ENCODE measurements around the gene MFSD12. TPM values are rescaled to one million over a fixed set of nuclear protein-coding genes. Genes with fewer than 3 reads are reported as not detected.
A peak's percentile ranks its signal among the peaks of the same experiment; 100 is the strongest.

The MFSD12 gene
- 124 and 132 TPM in 2 replicates for total RNA-seq (2014; rRNA removed; shearing (Covaris generic))

DNA sequence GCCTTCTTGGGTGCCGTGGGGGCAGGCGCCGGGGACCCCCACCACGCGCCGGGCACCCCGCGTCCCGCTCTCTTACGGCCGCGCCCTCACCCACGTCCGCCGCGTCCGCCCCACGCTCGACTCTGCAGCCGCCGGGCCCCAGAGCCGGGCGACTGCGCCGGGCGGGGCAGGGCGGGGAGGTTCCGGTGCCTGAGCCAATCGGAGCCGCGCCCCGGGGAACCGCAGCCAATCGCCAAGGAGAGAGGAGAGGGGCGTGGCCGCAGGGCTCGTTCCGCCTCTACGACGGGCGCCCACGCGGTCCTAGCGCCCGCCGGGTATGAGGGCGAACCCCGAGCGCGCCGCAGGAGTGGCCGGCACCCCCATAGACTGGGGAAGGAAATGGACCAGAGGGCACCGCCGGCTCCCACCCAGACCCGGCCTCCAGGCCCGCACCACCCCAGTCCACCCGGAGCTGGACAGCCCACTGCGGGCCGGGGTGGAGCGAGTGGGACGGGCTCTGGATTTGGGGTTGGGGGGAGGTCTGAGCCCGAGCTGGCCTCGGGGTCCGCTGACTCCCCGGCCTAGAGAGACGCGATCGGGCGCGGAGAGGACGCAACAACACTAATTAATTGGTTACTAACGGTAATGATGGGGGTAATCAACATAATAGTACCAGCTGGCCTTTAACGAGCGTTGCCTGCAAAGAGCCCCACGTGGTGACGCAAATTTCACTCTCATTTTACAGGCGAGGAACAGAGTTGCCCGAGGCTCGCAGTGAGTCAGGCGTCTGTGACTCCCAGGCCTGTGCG lies at the start of gene MFSD12:
Gene MFSD12, minus strand, starts transcription at position 126 of the 788 bp plus-strand sequence. CDS start 183 bp downstream, outside the sequence.
- no peaks in the 10 kb centered on the region for H3K27me3 ChIP-seq (replicated peaks)
- peaks cover 4% of the 10 kb centered on the region for H3K9me3 ChIP-seq (replicated peaks)
- H3K36me3 ChIP-seq = peaks cover 35% of the 10 kb centered on the region
- peaks cover 56% of the 10 kb centered on the region for H3K4me1 ChIP-seq (replicated peaks)
- DNase-seq (ENCODE audit: low read depth in 1 of 2, low spot score in 2 of 2) = peak; percentile 95
- peak within 1 kb of the TSS; percentile 98 for H3K4me3 ChIP-seq
- H3K27ac ChIP-seq = peak within 1 kb of the TSS; percentile 61

GRCh38 chr19:3606690-3607289 lies 49.4 kb upstream of the MFSD12 start, which contains the start of gene TBXA2R:
TBXA2R (minus strand) TSS chr19:3606875; CDS start chr19:3600634, 6,241 bp downstream.
- no peaks in the 10 kb centered on the region for H3K9me3 ChIP-seq (replicated peaks)
- H3K4me1 ChIP-seq (replicated peaks) = peaks cover 27% of the 10 kb centered on the region
- H3K27me3 ChIP-seq (replicated peaks) = no peaks in the 10 kb centered on the region
- H3K27ac ChIP-seq = no peak within 1 kb of the TSS
- no peak for DNase-seq (ENCODE audit: low read depth in 1 of 2, low spot score in 2 of 2)
- peak within 1 kb of the TSS; percentile 16 for H3K4me3 ChIP-seq
- H3K36me3 ChIP-seq = peaks cover 22% of the 10 kb centered on the region

GRCh38 chr19:3606174-3606689 lies 48.8 kb upstream of the MFSD12 start:
- Histone ChIP-seq H3K4me1 (replicated peaks) (peaks cover 25% of the 10 kb centered on the region), H3K27me3 (replicated peaks) (no peaks in the 10 kb centered on the region), H3K4me3 (peak overlapping the region; percentile 16), H3K36me3 (peaks cover 16% of the 10 kb centered on the region), H3K27ac (no peak overlapping the region), H3K9me3 (replicated peaks) (no peaks in the 10 kb centered on the region)
- DNase-seq (ENCODE audit: low read depth in 1 of 2, low spot score in 2 of 2) = no peak

- no peak for DNase-seq (ENCODE audit: low read depth in 1 of 2, low spot score in 2 of 2)
- Histone ChIP-seq H3K27me3 (replicated peaks) (no peaks in the 10 kb centered on the region), H3K4me1 (replicated peaks) (peaks cover 21% of the 10 kb centered on the region), H3K9me3 (replicated peaks) (no peaks in the 10 kb centered on the region), H3K36me3 (peaks cover 12% of the 10 kb centered on the region), H3K27ac (no peak overlapping the region), H3K4me3 (no peak overlapping the region)
These were observed 48.4 kb upstream of the MFSD12 start for GRCh38 chr19:3605770-3606169.

- Histone ChIP-seq H3K9me3 (replicated peaks) (no peaks in the 10 kb centered on the region), H3K4me1 (replicated peaks) (peaks cover 20% of the 10 kb centered on the region), H3K36me3 (peaks cover 10% of the 10 kb centered on the region), H3K4me3 (no peak overlapping the region), H3K27me3 (replicated peaks) (no peaks in the 10 kb centered on the region), H3K27ac (no peak overlapping the region)
- DNase-seq (ENCODE audit: low read depth in 1 of 2, low spot score in 2 of 2) = no peak
These were observed 48.0 kb upstream of the MFSD12 start for GRCh38 chr19:3605361-3605760.

- DNase-seq (ENCODE audit: low read depth in 1 of 2, low spot score in 2 of 2) = no peak
- H3K27me3 ChIP-seq (replicated peaks) = no peaks in the 10 kb centered on the region
- no peak overlapping the region for H3K4me3 ChIP-seq
- no peaks in the 10 kb centered on the region for H3K9me3 ChIP-seq (replicated peaks)
- H3K27ac ChIP-seq = no peak overlapping the region
- H3K36me3 ChIP-seq = peaks cover 6% of the 10 kb centered on the region
- H3K4me1 ChIP-seq (replicated peaks) = peaks cover 16% of the 10 kb centered on the region
These were observed 47.6 kb upstream of the MFSD12 start for GRCh38 chr19:3604987-3605343.

- DNase-seq (ENCODE audit: low read depth in 1 of 2, low spot score in 2 of 2) = no peak
These were observed 47.0 kb upstream of the MFSD12 start for GRCh38 chr19:3604227-3604986.

GRCh38 chr19:3603121-3603811 lies 45.9 kb upstream of the MFSD12 start:
- H3K36me3 ChIP-seq = no peaks in the 10 kb centered on the region
- no peaks in the 10 kb centered on the region for H3K27me3 ChIP-seq (replicated peaks)
- peaks cover 11% of the 10 kb centered on the region for H3K4me1 ChIP-seq (replicated peaks)
- H3K27ac ChIP-seq = no peak overlapping the region
- H3K9me3 ChIP-seq (replicated peaks) = no peaks in the 10 kb centered on the region
- DNase-seq (ENCODE audit: low read depth in 1 of 2, low spot score in 2 of 2) = no peak
- no peak overlapping the region for H3K4me3 ChIP-seq

More at GRCh38 chr19:3604227-3604986, 47.0 kb upstream of the MFSD12 start:
- H3K4me3 ChIP-seq = no peak overlapping the region
- H3K36me3 ChIP-seq = peaks cover under 1% of the 10 kb centered on the region; the same call in 1 of the 2 replicates
- H3K27ac ChIP-seq = no peak overlapping the region
- H3K9me3 ChIP-seq (replicated peaks) = no peaks in the 10 kb centered on the region
- H3K27me3 ChIP-seq (replicated peaks) = no peaks in the 10 kb centered on the region
- H3K4me1 ChIP-seq (replicated peaks) = peaks cover 14% of the 10 kb centered on the region

GRCh38 chr19:3601021-3601420 lies 43.6 kb upstream of the MFSD12 start:
- no peak for DNase-seq (ENCODE audit: low read depth in 1 of 2, low spot score in 2 of 2)
- Histone ChIP-seq H3K27ac (no peak overlapping the region), H3K4me1 (replicated peaks) (peaks cover 6% of the 10 kb centered on the region)

DNA sequence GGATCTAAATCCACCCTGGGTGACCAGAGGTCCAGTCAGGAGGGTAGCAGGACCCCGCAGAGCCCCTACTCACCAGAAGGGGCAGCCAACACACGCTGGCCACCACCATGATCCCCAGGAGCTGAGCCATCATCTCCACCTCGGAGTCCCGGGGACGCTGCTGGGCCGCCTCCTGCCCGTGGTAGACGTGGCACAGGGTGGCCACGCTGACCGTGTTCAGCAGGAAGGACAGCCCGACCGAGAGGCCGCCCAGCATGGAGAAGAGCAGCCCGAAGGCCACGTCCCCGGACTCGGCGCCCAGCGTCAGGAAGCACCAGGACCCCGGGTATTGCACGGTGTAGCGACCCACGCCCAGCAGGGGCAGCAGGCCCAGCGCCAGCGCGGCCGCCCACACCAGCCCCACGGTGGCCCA lies 42.4 kb upstream of the MFSD12 start:
- H3K36me3 ChIP-seq = no peaks in the 10 kb centered on the region
- H3K4me3 ChIP-seq = no peak overlapping the region
- DNase-seq (ENCODE audit: low read depth in 1 of 2, low spot score in 2 of 2) = no peak
- H3K27me3 ChIP-seq (replicated peaks) = no peaks in the 10 kb centered on the region
- H3K9me3 ChIP-seq (replicated peaks) = no peaks in the 10 kb centered on the region
- H3K4me1 ChIP-seq (replicated peaks) = peaks cover 6% of the 10 kb centered on the region
- H3K27ac ChIP-seq = no peak overlapping the region

More at GRCh38 chr19:3601021-3601420, 43.6 kb upstream of the MFSD12 start:
- H3K36me3 ChIP-seq = no peaks in the 10 kb centered on the region
- H3K27me3 ChIP-seq (replicated peaks) = no peaks in the 10 kb centered on the region
- no peak overlapping the region for H3K4me3 ChIP-seq
- H3K9me3 ChIP-seq (replicated peaks) = no peaks in the 10 kb centered on the region

DNA sequence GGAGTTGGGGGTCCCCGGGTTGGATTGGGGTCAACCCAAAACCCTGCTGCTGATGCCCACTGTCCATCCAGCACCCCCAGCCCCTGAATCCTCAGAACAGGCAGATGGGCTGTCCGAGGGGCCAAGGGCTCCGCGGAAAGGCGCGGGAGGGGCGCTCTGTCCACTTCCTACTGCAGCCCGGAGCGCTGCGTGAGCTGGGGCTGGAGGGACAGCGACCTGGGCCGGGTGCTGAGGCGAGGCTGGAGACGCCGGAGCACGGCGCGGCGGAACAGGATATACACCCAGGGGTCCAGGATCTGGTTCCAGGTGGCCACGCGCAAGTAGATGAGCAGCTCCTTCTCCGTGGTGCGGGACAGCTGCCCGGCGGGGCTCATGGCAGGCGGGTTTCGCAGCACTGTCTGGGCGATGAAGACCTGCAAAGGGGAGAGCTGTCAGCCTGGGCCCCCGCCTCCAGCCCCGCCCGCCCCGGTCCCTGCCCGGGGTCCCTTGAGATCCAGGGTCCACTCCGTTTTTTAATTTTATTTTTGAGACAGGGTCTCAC lies 38.2 kb upstream of the MFSD12 start:
- no peak overlapping the region for H3K27ac ChIP-seq

GRCh38 chr19:3593156-3593555 lies 35.8 kb upstream of the MFSD12 start:
- Histone ChIP-seq H3K27me3 (replicated peaks) (no peaks in the 10 kb centered on the region), H3K4me3 (no peak overlapping the region), H3K36me3 (peaks cover 21% of the 10 kb centered on the region), H3K9me3 (replicated peaks) (no peaks in the 10 kb centered on the region), H3K4me1 (replicated peaks) (no peaks in the 10 kb centered on the region), H3K27ac (no peak overlapping the region)
- no peak for DNase-seq (ENCODE audit: low read depth in 1 of 2, low spot score in 2 of 2)

More for the DNA sequence above, 38.2 kb upstream of the MFSD12 start:
- Histone ChIP-seq H3K36me3 (peaks cover 12% of the 10 kb centered on the region), H3K4me1 (replicated peaks) (no peaks in the 10 kb centered on the region), H3K4me3 (no peak overlapping the region), H3K27me3 (replicated peaks) (no peaks in the 10 kb centered on the region), H3K9me3 (replicated peaks) (no peaks in the 10 kb centered on the region)
- DNase-seq (ENCODE audit: low read depth in 1 of 2, low spot score in 2 of 2) = peak in 1 of 2 experiments; percentile 48
